GM18867 (cell line): ENCODE measurements around the gene MSRB1.

Experiments
- ATAC-seq: cut with Tn5 transposase; IDR thresholded peaks from one replicate; pipeline ENCODE4 v1.9.1; 2021; ENCODE audit warnings: mild to moderate bottlenecking, moderate library complexity; ENCODE audit not compliant: unreplicated experiment

The MSRB1 gene

GRCh38 chr16:1942810-1943726 lies at the start of gene MSRB1:
Gene MSRB1 (minus strand): TSS chr16:1943199. CDS start chr16:1943156, 43 bp downstream.
- peak; percentile 89 for ATAC-seq

DNA sequence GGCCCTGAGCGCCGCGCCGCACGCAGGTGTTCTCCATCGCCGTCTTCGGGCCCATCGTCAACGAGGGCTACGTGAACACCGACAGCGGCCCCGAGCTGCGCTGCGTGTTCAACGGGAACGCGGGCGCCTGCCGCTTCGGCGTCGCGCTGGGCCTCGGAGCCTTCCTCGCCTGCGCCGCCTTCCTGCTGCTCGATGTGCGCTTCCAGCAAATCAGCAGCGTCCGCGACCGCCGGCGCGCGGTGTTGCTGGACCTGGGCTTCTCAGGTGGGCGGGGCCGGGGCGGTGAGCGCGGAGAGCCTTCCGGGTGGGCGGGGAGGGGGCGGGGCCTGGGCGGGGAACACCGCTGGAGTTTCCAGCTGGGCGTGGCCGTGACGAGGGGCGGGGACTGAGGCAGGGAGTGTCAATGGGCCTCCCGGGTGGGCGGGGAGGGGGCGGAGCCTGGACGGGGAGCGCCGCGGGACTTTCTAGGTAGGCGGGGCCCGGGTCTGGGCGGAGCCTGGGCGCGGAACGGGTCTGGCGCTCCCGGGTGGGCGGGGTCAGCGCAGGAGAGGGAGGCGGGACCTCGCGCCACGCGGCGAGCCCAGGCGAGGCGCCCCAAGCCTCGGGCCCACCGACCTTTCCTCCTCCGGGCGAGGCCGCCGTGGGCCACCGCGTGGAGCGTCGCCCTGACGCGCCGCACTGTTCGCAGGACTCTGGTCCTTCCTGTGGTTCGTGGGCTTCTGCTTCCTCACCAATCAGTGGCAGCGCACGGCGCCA lies 49.1 kb upstream of the MSRB1 start:
- peak; percentile 50 for ATAC-seq

DNA sequence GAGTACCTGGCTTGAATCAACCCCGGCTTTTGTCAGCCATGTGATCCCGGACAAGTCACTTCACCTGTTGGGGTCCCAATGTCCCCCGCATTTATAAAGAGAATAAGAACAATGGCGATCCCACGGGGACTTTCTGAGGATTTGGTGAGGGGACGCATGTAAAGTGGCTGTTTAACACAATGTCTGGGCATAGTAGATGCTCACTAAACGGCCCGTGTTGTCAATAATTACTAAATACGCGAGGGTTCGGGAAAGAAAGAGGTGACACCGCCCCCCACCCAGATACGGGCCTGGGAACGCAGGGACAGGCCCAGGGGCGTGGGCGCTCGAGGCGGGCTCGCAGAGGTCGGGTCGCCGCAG lies 48.6 kb upstream of the MSRB1 start:
- no peak for ATAC-seq

- peak; percentile 38 for ATAC-seq
Measured at GRCh38 chr16:1991135-1991551, 48.1 kb upstream of the MSRB1 start.

- ATAC-seq = peak; percentile 5
Measured at GRCh38 chr16:1990351-1991134, 47.5 kb upstream of the MSRB1 start.

GRCh38 chr16:1990101-1990350 lies 47.0 kb upstream of the MSRB1 start:
- no peak for ATAC-seq

DNA sequence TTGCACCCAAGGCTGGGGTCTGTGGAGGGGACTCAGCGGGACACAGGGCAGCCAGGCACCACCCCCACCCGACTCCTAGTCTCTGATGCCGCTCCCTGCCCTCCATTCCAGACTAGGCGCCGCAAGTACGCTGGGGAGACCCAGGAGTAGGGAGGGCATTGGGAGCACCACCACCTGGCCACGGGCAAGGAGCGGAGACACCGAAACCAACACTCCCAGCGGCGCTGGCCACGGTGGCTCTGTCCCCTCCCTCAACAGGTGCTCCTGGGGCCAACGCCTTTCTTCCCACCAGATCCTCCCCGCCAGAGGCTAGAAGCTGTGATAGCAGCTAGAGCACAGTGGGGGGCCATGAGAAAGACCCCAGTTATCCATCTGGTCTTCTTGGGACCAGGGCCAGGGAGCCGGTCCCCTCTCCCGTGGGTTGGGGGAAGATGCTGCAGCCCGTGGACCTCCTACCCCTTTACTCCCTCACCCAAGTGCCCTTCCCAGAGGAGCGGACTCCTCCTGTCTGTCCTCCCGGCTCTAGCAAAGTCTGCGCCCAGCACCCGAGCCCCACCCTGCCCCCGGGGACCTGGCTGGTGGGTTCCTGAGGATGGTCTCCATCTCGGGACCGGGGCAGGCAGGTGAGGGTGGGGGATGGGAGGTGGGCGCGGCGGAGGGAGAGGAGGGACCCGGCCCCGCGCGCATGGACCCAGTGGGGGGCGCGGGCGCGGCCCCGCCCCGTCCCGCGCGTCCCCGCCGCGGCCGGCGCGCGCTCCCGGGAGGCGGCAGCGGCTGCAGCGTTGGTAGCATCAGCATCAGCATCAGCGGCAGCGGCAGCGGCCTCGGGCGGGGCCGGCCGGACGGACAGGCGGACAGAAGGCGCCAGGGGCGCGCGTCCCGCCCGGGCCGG lies 46.5 kb upstream of the MSRB1 start, which contains the start of gene SYNGR3:
SYNGR3 (plus strand) TSS at position 762 of the 892 bp plus-strand sequence. CDS start 133 bp downstream, outside the sequence.
- no peak for ATAC-seq

GRCh38 chr16:1987198-1987597 lies 44.2 kb upstream of the MSRB1 start:
- no peak for ATAC-seq

DNA sequence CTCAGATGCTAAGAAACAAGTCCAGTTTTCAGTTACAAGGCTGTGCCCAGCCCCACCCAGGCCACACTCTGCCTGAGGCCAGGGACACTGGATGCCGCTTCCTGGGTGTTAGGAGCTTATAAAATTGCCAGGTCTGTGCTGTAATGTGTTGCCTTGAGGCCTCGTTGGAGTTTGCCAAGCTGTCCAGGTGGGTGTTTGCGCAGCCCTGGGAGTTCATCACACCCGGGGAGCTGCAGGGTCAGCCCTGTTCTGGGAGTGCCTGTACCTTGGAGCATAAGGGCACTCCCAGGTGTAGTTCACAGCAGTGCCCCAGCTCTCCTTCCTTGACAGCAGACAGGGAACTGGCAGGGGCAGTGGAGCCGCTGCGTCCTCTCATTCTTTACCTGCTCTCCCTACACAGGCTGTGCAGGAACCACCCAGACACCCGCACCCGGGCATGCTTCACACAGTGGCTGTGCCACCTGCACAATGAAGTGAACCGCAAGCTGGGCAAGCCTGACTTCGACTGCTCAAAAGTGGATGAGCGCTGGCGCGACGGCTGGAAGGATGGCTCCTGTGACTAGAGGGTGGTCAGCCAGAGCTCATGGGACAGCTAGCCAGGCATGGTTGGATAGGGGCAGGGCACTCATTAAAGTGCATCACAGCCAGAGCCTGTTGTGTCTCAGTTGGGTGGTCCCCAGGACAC lies 42.6 kb upstream of the MSRB1 start:
- ATAC-seq = no peak

DNA sequence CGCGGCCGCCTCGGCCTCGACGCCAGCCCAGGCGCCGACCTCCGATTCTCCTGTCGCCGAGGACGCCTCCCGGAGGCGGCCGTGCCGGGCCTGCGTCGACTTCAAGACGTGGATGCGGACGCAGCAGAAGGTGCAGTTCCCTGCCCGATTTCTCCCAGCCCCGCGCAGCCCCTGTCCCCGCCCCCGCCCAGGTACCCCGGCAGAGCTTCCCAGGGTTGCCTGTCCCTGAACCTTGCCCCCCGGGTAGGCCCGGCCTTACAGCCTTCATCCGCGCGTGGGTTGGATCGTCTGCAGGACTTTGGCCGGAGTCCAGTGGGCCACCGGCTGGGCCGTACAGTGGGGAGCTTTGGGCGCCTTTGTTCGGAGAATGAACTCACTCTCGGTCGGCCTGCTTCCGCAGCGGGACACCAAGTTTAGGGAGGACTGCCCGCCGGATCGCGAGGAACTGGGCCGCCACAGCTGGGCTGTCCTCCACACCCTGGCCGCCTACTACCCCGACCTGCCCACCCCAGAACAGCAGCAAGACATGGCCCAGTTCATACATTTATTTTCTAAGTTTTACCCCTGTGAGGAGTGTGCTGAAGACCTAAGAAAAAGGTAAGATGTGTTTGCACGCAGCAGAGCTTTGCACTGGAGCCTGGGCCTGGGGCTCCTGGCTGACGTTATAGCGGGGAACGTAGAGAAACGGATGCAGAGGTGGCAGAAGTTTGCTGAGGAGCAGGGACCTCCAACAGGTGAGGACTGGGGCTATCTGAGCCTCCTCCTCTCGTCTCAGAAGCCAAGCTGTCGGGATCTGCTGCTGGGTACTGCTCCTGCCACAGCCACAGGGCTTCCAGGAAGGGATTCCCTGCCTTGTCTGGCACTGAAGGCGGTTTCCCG lies 41.6 kb upstream of the MSRB1 start:
- no peak for ATAC-seq

- ATAC-seq = peak; percentile 74
Measured at GRCh38 chr16:1983544-1984346, 40.7 kb upstream of the MSRB1 start, which contains the start of gene GFER. Gene GFER (plus strand): TSS chr16:1984193. CDS start chr16:1984219, 26 bp downstream.

DNA sequence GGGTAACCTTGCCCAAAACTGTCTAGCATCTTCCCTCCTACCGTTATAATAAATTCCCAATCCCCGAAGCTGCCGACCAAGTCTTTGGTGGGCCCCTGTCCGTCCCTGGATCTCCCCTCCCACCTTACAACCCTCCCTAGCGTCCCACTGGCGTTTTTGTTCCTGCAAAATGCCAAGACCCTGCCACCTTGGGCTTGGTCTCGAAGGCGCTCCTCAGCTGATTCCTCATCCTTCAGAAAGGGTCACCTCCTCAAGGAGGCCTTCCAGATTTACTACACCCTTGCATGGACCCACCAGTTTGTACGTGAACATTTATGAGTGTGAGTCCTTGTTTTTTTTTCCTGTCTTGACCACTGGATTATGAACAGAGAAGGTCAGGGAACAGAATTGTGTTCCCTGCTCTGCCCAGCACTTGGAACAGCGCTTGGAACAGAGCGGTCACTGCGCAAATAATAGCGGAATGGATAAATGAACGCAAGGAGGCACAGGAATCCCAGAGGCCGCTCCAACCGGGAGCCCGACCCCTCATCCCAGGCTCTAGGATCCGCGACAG lies 40.1 kb upstream of the MSRB1 start:
- ATAC-seq = no peak

GRCh38 chr16:1982013-1982433 lies 39.0 kb upstream of the MSRB1 start:
- no peak for ATAC-seq

DNA sequence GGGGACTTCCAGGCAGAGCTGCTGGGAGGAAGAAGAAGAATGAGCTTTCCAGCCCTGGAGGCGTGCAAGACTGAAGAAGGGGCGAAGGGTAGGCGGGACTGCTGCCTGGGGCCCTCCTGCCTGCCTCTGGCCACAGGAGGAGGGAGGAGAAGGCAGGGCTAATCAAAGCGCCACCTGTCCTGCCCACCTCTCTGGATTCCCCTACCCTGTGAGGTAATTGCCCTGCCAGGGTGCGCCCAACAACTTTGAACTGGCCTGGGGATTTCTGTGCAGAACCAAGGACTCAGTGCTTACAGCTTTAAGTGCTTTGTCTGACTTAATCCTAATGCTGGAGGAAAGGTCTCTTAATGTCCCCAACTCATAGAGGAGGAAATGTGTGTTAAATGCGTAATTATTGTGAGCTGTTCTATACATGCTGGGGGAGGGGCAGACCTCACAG lies 38.4 kb upstream of the MSRB1 start, which contains the start of gene NOXO1:
NOXO1 (minus strand) TSS at position 72 of the 439 bp plus-strand sequence. CDS start 290 bp downstream, outside the sequence.
- ATAC-seq = no peak

- no peak for ATAC-seq
Measured at GRCh38 chr16:1980770-1981087, 37.7 kb upstream of the MSRB1 start.

GRCh38 chr16:1980030-1980769 lies 37.2 kb upstream of the MSRB1 start:
- no peak for ATAC-seq
